SK-N-SH treated with all-trans-retinoic acid at 6 μM for 48 hours (cell line): ENCODE results near the gene COX6B1.

Source experiments
- RARB ChIP-seq: fragments of 250-450 bp; sonication (Bioruptor Pico); IDR thresholded peaks from 2 replicates; pipeline ENCODE4 v1.8.0; 2021; ENCODE audit warnings: mild to moderate bottlenecking, moderate library complexity
- TF ChIP-seq, protein P1 (sequence below): fragments of 250-450 bp; sonication (Bioruptor Pico); IDR thresholded peaks from 2 replicates; pipeline ENCODE4 v1.5.0; 2020; ENCODE audit warnings: mild to moderate bottlenecking, moderate library complexity

DNA sequence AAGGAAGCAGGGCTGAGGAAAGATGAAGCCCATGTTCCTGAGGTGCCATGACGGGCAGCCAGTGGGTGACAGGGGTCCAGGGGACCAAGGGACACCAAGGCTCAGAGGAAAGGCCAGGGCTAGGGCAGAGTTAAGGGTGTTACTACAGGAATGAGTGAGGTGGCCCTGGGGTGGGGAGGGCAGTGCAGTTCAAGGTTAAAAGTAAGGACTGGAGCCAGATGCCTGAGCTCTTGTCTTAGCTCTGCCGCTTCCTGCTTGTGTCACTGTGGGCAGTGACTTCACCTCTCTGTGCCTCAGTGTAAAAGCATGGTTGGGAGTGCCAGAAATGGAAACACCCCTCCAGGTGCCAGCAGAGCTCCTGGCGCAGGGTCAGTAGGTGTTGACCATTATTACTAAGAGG is 11.5 kb upstream of the COX6B1 start:
- TF ChIP-seq, protein P1, sequence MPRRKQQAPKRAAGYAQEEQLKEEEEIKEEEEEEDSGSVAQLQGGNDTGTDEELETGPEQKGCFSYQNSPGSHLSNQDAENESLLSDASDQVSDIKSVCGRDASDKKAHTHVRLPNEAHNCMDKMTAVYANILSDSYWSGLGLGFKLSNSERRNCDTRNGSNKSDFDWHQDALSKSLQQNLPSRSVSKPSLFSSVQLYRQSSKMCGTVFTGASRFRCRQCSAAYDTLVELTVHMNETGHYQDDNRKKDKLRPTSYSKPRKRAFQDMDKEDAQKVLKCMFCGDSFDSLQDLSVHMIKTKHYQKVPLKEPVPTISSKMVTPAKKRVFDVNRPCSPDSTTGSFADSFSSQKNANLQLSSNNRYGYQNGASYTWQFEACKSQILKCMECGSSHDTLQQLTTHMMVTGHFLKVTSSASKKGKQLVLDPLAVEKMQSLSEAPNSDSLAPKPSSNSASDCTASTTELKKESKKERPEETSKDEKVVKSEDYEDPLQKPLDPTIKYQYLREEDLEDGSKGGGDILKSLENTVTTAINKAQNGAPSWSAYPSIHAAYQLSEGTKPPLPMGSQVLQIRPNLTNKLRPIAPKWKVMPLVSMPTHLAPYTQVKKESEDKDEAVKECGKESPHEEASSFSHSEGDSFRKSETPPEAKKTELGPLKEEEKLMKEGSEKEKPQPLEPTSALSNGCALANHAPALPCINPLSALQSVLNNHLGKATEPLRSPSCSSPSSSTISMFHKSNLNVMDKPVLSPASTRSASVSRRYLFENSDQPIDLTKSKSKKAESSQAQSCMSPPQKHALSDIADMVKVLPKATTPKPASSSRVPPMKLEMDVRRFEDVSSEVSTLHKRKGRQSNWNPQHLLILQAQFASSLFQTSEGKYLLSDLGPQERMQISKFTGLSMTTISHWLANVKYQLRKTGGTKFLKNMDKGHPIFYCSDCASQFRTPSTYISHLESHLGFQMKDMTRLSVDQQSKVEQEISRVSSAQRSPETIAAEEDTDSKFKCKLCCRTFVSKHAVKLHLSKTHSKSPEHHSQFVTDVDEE, result no peak
- TF ChIP-seq RARB (CRISPR knock-in tag), result no peak
